OCI-LY7 (cell line): ENCODE results near the gene DRD5.

Experiments
- EZH2phosphoT487 ChIP-seq: fragments of 200-600 bp; sonication (generic); IDR thresholded peaks from 2 replicates; pipeline ENCODE4 v1.6.1; 2018; ENCODE audit warnings: low read depth, borderline replicate concordance, mild to moderate bottlenecking, mixed run types, antibody characterized with exemption, low read length, moderate library complexity, mixed read lengths
- TF ChIP-seq, protein P1 (sequence below): fragments of 200-600 bp; sonication (generic); conservative IDR thresholded peaks from 2 replicates; pipeline ENCODE4 v1.5.1; 2014; ENCODE audit warnings: mild to moderate bottlenecking, antibody characterized with exemption, low read length, moderate library complexity, mixed read lengths

DNA sequence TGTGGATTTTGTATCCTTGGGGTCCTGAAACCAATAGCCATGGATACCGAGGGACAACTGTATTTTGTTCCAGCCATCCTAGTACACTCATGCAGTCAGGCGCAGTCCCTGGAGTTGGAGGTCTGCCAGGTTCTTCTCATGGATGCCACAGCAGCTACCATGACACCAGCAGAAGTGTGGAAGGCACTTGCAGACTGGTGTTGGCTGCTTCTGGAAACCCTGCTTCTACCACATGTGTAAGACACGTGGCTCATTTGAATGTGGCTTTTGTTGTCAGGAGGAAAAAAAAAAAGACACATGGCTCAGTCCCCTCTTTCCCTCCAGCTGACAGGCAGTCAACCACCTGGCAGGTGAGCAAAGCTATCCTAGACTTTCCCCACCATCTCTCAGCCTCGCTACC lies 19.4 kb downstream of the DRD5 start:
- TF ChIP-seq, protein P1, sequence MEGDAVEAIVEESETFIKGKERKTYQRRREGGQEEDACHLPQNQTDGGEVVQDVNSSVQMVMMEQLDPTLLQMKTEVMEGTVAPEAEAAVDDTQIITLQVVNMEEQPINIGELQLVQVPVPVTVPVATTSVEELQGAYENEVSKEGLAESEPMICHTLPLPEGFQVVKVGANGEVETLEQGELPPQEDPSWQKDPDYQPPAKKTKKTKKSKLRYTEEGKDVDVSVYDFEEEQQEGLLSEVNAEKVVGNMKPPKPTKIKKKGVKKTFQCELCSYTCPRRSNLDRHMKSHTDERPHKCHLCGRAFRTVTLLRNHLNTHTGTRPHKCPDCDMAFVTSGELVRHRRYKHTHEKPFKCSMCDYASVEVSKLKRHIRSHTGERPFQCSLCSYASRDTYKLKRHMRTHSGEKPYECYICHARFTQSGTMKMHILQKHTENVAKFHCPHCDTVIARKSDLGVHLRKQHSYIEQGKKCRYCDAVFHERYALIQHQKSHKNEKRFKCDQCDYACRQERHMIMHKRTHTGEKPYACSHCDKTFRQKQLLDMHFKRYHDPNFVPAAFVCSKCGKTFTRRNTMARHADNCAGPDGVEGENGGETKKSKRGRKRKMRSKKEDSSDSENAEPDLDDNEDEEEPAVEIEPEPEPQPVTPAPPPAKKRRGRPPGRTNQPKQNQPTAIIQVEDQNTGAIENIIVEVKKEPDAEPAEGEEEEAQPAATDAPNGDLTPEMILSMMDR: no peak
- TF ChIP-seq EZH2phosphoT487: no peak
